ENCODE results near the gene SRRM4. TPM values are rescaled to one million over a fixed set of nuclear protein-coding genes. Genes with fewer than 3 reads are reported as not detected.

Gene SRRM4
- total RNA-seq, 1 experiment from 2014 or later: 1.4 TPM

DNA sequence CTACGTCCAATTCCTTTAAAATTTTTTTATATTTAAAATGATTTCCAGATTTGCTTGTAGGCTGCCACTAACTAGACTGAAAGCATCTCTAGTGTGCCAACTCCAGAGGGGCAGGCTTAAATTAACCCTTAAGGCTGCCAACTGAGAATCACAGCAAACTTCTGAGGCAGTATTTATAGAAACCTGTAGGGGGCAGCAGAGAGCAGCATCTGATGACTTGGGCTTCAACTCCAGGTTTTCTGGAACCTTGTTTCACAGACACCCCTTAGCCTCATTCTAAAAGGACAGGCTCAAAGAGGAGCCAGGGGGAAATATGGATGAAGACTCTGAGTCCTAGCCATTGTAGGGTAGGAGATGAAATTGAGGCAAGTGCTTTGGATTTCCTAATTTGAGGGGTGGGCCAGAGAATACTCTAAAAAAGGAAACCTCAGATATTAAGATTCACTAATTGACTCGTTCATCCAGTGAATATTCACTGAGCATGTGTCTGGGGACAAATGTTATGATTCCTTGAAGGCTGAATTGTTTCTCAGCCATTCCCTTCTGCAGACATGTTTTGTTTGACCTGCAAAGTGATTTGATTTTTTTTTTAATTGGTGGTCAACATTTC lies 134.1 kb downstream of the SRRM4 start:
- H3K23me2 ChIP-seq (ENCODE audit: insufficient read length, low read depth, low read length, poor library complexity, severe bottlenecking): no peaks in the 10 kb centered on the region
- no peak overlapping the region for H3K4me2 ChIP-seq (ENCODE audit: insufficient read depth, insufficient read length, low read length)
- no peak overlapping the region for H2BK20ac ChIP-seq (ENCODE audit: low read depth, low read length, poor library complexity, severe bottlenecking)
- no peak overlapping the region for H2BK15ac ChIP-seq (ENCODE audit: low read depth, low read length)
- H3K23ac ChIP-seq (ENCODE audit: insufficient read length, low read depth, low read length): no peak overlapping the region
- Mint-ChIP-seq H3K27ac (no peak overlapping the region), H3K4me1 (peaks cover 13 to 19% of the 10 kb centered on the region in 2 experiments), H3K27me3 (ENCODE audit: low read depth) (no peaks in the 10 kb centered on the region; the same call in 1 of the 2 replicates), H3K36me3 (ENCODE audit: insufficient read depth in 1 of 3, low read depth in 3 of 3) (peaks cover 5 to 12% (median 7%) of the 10 kb centered on the region in 3 experiments), H3K9me3 (peaks cover 11 to 14% of the 10 kb centered on the region in 2 experiments), H3K4me3 (no peak overlapping the region)
- H2AFZ ChIP-seq (ENCODE audit: low read length): no peak overlapping the region
- H3K4ac ChIP-seq (ENCODE audit: low read depth, low read length): no peak overlapping the region
- no peak overlapping the region for H3K27ac ChIP-seq (ENCODE audit: insufficient read length, low read depth, low read length)
- peak; percentile 66 for DNase-seq
- H2AK5ac ChIP-seq (ENCODE audit: insufficient read length, low read length): no peak overlapping the region
- H3K56ac ChIP-seq (ENCODE audit: insufficient read length, low read depth, low read length): no peak overlapping the region
- H2BK5ac ChIP-seq (ENCODE audit: insufficient read length, low read length): no peak overlapping the region
- H2BK12ac ChIP-seq (ENCODE audit: insufficient read length, low read depth, low read length): no peak overlapping the region
- H3K9ac ChIP-seq (ENCODE audit: extremely low read depth, insufficient read length, low read length): no peak overlapping the region
- no peaks in the 10 kb centered on the region for H3K9me3 ChIP-seq (ENCODE audit: control insufficient read depth, low read depth, low read length)
- no peak overlapping the region for H2BK120ac ChIP-seq (ENCODE audit: low read depth, low read length, poor library complexity, severe bottlenecking)
- no peak overlapping the region for H4K91ac ChIP-seq (ENCODE audit: insufficient read length, low read depth, low read length)
- no peaks in the 10 kb centered on the region for H3K79me1 ChIP-seq (ENCODE audit: insufficient read depth, low read depth, low read length, poor library complexity, severe bottlenecking)
- no peaks in the 10 kb centered on the region for H3K27me3 ChIP-seq (ENCODE audit: insufficient read depth, low read length)
- no peak overlapping the region for H3K18ac ChIP-seq (ENCODE audit: insufficient read length, low read depth, low read length)
- H3K14ac ChIP-seq (ENCODE audit: insufficient read depth, low read length): no peak overlapping the region
- no peaks in the 10 kb centered on the region for H3K4me1 ChIP-seq (ENCODE audit: insufficient read depth, low read length)
- no peak overlapping the region for H4K8ac ChIP-seq (replicated peaks; ENCODE audit: insufficient read length, low read depth, low read length)
- WGBS (ENCODE audit: extremely low coverage, insufficient read length, low lambda C conversion rate): no CpG with 5 or more reads among the region's 2 CpGs
- TF ChIP-seq, protein P1, sequence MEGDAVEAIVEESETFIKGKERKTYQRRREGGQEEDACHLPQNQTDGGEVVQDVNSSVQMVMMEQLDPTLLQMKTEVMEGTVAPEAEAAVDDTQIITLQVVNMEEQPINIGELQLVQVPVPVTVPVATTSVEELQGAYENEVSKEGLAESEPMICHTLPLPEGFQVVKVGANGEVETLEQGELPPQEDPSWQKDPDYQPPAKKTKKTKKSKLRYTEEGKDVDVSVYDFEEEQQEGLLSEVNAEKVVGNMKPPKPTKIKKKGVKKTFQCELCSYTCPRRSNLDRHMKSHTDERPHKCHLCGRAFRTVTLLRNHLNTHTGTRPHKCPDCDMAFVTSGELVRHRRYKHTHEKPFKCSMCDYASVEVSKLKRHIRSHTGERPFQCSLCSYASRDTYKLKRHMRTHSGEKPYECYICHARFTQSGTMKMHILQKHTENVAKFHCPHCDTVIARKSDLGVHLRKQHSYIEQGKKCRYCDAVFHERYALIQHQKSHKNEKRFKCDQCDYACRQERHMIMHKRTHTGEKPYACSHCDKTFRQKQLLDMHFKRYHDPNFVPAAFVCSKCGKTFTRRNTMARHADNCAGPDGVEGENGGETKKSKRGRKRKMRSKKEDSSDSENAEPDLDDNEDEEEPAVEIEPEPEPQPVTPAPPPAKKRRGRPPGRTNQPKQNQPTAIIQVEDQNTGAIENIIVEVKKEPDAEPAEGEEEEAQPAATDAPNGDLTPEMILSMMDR (conservative IDR thresholded peaks at IDR 0.05): peak; percentile 89
- H4K20me1 ChIP-seq (ENCODE audit: control insufficient read depth, insufficient read depth, insufficient read length): no peaks in the 10 kb centered on the region
- no peak overlapping the region for H4K5ac ChIP-seq (ENCODE audit: insufficient read length, low read depth, low read length)
- no peaks in the 10 kb centered on the region for H3K79me2 ChIP-seq (ENCODE audit: insufficient read depth, low read length)
- no peak overlapping the region for H3T11ph ChIP-seq (ENCODE audit: low read length)

Measured in H9 (cell line).